WTC11 (cell line): ENCODE data around the gene JOSD1. TPM values are rescaled to one million over a fixed set of nuclear protein-coding genes. Genes with fewer than 3 reads are reported as not detected.

ENCODE experiments used
- ATAC-seq: fragments of 200-7000 bp; cut with Tn5 transposase; 2 replicates; pipeline ENCODE4 v1.10.0; 2021; ENCODE audit warnings: mild to moderate bottlenecking, moderate library complexity
- CTCF ChIA-PET: fragments of 300-600 bp; sonication (Branson Sonifier 250); formaldehyde crosslinking; loops from one replicate; lab custom pipeline; 2021; ENCODE audit warnings: antibody characterized with exemption; lab: Charles Lee
- POLR2A ChIA-PET: fragments of 350-600 bp; sonication (Branson Sonifier 250); formaldehyde crosslinking; loops from one replicate; lab custom pipeline; 2021; ENCODE audit warnings: antibody characterized with exemption; lab: Charles Lee
- DNase-seq: peaks from one replicate; pipeline ENCODE4 v3.0.0; 2021; ENCODE audit warnings: low spot score
- H3K27ac Mint-ChIP-seq: 2 replicates; pipeline ENCODE4 v1.8.0; 2021; ENCODE audit warnings: mixed read lengths
- H3K27me3 Mint-ChIP-seq: 2 replicates; pipeline ENCODE4 v1.8.0; 2021; ENCODE audit warnings: low read depth, mild to moderate bottlenecking, moderate library complexity, mixed read lengths
- H3K36me3 Mint-ChIP-seq: 2 replicates; pipeline ENCODE4 v1.8.0; 2021; ENCODE audit warnings: mixed read lengths
- H3K4me1 Mint-ChIP-seq: 2 replicates; pipeline ENCODE4 v1.8.0; 2022; ENCODE audit warnings: mixed read lengths
- H3K4me3 Mint-ChIP-seq: 2 replicates; pipeline ENCODE4 v1.8.0; 2021; ENCODE audit warnings: mild to moderate bottlenecking, moderate library complexity, mixed read lengths
- H3K9me3 Mint-ChIP-seq: 2 replicates; pipeline ENCODE4 v1.8.0; 2021; ENCODE audit warnings: mixed read lengths
- ATF1 ChIP-seq: sonication (generic); formaldehyde crosslinking; IDR thresholded peaks from 2 replicates; pipeline ENCODE4 v1.8.1; 2023; ENCODE audit warnings: mild to moderate bottlenecking, moderate library complexity, missing genetic modification reagents
- ESRRA ChIP-seq: sonication (generic); formaldehyde crosslinking; IDR thresholded peaks from 2 replicates; pipeline ENCODE4 v1.8.1; 2022; ENCODE audit warnings: mild to moderate bottlenecking, missing genetic modification reagents, borderline replicate concordance
- SMAD4 ChIP-seq: sonication (generic); formaldehyde crosslinking; IDR thresholded peaks from 2 replicates; pipeline ENCODE4 v1.8.0; 2022; ENCODE audit warnings: mild to moderate bottlenecking, missing genetic modification reagents
- SOX15 ChIP-seq: fragments of 250-450 bp; sonication (Bioruptor Pico); IDR thresholded peaks from 2 replicates; pipeline ENCODE4 v1.9.0; 2021; ENCODE audit warnings: mild to moderate bottlenecking
- SP1 ChIP-seq: sonication (generic); formaldehyde crosslinking; conservative IDR thresholded peaks from 2 replicates; pipeline ENCODE4 v1.8.1; 2022; ENCODE audit warnings: missing genetic modification reagents
- TCF7 ChIP-seq: sonication (generic); formaldehyde crosslinking; IDR thresholded peaks from 2 replicates; pipeline ENCODE4 v1.8.0; 2022; ENCODE audit warnings: mild to moderate bottlenecking, low read depth, missing genetic modification reagents, moderate library complexity
- ZNF219 ChIP-seq: sonication (generic); formaldehyde crosslinking; IDR thresholded peaks from 2 replicates; pipeline ENCODE4 v1.8.0; 2023; ENCODE audit warnings: missing genetic modification reagents, mild to moderate bottlenecking, borderline replicate concordance
- ZNF423 ChIP-seq: fragments of 250-450 bp; sonication (Bioruptor Pico); IDR thresholded peaks from 2 replicates; pipeline ENCODE4 v2.1.2; 2022; ENCODE audit warnings: mild to moderate bottlenecking, moderate library complexity
- total RNA-seq: library from RNA; stranded (reverse); gene quantifications from 3 replicates; pipeline ENCODE4 v1.2.3, GENCODE V29; 2021
- TF ChIP-seq, protein P1 (sequence below): sonication (generic); formaldehyde crosslinking; IDR thresholded peaks from 2 replicates; pipeline ENCODE4 v1.8.1; 2023; ENCODE audit warnings: mild to moderate bottlenecking, moderate library complexity, missing genetic modification reagents
- TF ChIP-seq, protein P2 (sequence below): sonication (generic); formaldehyde crosslinking; IDR thresholded peaks from 2 replicates; pipeline ENCODE4 v1.8.0; 2023; ENCODE audit warnings: mild to moderate bottlenecking, missing genetic modification reagents
- TF ChIP-seq, protein P3 (sequence below): fragments of 250-450 bp; sonication (Bioruptor Pico); IDR thresholded peaks from 2 replicates; pipeline ENCODE4 v1.9.0; 2021; ENCODE audit warnings: moderate library complexity, mild to moderate bottlenecking, inconsistent platforms, borderline replicate concordance
- TF ChIP-seq, protein P4 (sequence below): fragments of 250-450 bp; sonication (Bioruptor Pico); IDR thresholded peaks from 2 replicates; pipeline ENCODE4 v1.9.0; 2021; ENCODE audit warnings: mild to moderate bottlenecking

Gene JOSD1
- total RNA-seq, 1 experiment from 2014 or later, result 24.5 TPM

DNA sequence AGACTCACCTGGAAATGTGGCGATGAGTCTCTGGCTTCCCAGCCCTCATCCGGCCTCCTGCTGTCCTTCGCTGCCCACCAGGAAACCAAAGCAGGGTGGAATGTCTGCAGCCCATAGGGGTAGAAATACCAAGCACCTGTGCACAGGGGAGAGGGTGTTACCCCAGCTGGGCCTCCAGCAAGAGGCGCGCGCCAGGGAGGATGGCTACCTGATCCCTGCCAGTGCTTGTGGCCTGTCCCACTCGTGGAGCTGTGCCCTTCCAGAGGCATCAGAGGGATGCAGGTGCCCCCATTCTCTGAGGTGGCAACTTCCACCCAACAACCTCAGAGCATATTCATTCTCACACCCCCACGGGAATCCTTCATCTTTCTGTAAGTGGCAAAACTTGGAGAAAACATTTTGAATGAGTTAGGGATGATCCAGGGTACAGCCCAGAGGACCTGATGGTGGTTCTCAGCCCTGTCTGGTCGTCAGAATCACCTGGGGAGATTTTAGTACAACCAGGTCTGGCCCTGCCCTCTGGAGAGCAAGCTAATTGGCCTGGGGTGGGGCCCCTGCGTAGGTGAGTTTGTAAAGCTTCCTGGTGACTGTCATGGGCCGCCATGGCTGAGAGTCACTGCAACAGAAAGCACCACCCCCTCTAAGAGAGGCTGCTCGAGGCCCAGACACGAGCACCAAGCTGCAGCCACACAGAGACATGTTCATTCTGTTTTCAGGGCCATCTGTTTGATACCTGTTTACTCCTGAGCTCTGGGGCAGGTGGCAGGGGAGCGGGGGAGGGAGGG is 45.1 kb upstream of the JOSD1 start:
- TF ChIP-seq, protein P1, sequence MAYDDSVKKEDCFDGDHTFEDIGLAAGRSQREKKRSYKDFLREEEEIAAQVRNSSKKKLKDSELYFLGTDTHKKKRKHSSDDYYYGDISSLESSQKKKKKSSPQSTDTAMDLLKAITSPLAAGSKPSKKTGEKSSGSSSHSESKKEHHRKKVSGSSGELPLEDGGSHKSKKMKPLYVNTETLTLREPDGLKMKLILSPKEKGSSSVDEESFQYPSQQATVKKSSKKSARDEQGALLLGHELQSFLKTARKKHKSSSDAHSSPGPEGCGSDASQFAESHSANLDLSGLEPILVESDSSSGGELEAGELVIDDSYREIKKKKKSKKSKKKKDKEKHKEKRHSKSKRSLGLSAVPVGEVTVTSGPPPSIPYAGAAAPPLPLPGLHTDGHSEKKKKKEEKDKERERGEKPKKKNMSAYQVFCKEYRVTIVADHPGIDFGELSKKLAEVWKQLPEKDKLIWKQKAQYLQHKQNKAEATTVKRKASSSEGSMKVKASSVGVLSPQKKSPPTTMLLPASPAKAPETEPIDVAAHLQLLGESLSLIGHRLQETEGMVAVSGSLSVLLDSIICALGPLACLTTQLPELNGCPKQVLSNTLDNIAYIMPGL (CRISPR knock-in tag), result no peak
- TF ChIP-seq, protein P2, sequence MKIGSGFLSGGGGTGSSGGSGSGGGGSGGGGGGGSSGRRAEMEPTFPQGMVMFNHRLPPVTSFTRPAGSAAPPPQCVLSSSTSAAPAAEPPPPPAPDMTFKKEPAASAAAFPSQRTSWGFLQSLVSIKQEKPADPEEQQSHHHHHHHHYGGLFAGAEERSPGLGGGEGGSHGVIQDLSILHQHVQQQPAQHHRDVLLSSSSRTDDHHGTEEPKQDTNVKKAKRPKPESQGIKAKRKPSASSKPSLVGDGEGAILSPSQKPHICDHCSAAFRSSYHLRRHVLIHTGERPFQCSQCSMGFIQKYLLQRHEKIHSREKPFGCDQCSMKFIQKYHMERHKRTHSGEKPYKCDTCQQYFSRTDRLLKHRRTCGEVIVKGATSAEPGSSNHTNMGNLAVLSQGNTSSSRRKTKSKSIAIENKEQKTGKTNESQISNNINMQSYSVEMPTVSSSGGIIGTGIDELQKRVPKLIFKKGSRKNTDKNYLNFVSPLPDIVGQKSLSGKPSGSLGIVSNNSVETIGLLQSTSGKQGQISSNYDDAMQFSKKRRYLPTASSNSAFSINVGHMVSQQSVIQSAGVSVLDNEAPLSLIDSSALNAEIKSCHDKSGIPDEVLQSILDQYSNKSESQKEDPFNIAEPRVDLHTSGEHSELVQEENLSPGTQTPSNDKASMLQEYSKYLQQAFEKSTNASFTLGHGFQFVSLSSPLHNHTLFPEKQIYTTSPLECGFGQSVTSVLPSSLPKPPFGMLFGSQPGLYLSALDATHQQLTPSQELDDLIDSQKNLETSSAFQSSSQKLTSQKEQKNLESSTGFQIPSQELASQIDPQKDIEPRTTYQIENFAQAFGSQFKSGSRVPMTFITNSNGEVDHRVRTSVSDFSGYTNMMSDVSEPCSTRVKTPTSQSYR (CRISPR knock-in tag), result no peak
- TF ChIP-seq ATF1 (CRISPR knock-in tag) (no peak), SMAD4 (no peak)
- TF ChIP-seq, protein P3, sequence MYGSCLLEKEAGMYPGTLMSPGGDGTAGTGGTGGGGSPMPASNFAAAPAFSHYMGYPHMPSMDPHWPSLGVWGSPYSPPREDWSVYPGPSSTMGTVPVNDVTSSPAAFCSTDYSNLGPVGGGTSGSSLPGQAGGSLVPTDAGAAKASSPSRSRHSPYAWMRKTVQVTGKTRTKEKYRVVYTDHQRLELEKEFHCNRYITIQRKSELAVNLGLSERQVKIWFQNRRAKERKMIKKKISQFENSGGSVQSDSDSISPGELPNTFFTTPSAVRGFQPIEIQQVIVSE (CRISPR knock-in tag), result no peak
- Mint-ChIP-seq H3K4me3 (no peak overlapping the region), H3K36me3 (peaks cover 23% of the 10 kb centered on the region), H3K27ac (no peak overlapping the region), H3K27me3 (no peaks in the 10 kb centered on the region), H3K4me1 (no peaks in the 10 kb centered on the region), H3K9me3 (no peaks in the 10 kb centered on the region)
- ChIA-PET CTCF (interaction anchor here (0.9 to 4.0 kb wide), 8 partner anchors 12 to 124 kb away, joined by 3 to 20 read pairs (median 5); no protein-coding TSS in a partner anchor), POLR2A (interaction anchor here (1.9 kb wide), 1 partner anchor 12 kb away, joined by 5 read pairs; no protein-coding TSS in a partner anchor)
- DNase-seq (no peak), ATAC-seq (no peak)

DNA sequence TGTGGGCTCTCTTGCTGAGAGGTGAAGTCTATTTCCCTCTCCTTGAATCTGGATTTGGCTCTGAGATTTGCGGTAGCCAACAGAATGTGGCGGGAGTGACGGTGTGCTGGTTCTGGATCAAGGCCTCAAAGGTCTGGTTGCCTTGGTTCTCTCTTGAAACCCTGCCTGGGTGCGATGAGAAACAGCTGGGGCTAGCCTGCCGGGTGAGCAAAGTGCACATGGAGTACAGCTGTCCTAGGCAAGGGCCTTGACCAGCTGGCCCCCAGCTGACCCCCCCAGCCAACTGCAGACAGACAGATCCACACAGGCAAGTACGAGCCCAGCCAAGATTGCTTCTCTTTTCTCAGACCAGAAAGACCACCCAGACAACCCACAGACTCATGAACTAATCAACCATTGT is 44.2 kb upstream of the JOSD1 start:
- no peak for ATAC-seq
- ChIA-PET POLR2A (no interaction called here), CTCF (interaction anchor here (1.0 to 4.0 kb wide), 3 partner anchors 20 to 23 kb away, joined by 3 to 20 read pairs (median 5); no protein-coding TSS in a partner anchor)
- Mint-ChIP-seq H3K27me3 (no peaks in the 10 kb centered on the region), H3K4me3 (no peak overlapping the region), H3K4me1 (no peaks in the 10 kb centered on the region), H3K36me3 (peaks cover 24% of the 10 kb centered on the region), H3K27ac (peak overlapping the region; percentile 53; the same call in 1 of the 2 replicates), H3K9me3 (no peaks in the 10 kb centered on the region)
- DNase-seq, result no peak
- TF ChIP-seq SOX15 (CRISPR knock-in tag) (no peak), SP1 (CRISPR knock-in tag) (no peak), ZNF219 (CRISPR knock-in tag) (no peak), ESRRA (CRISPR knock-in tag) (no peak)
- TF ChIP-seq, protein P4, sequence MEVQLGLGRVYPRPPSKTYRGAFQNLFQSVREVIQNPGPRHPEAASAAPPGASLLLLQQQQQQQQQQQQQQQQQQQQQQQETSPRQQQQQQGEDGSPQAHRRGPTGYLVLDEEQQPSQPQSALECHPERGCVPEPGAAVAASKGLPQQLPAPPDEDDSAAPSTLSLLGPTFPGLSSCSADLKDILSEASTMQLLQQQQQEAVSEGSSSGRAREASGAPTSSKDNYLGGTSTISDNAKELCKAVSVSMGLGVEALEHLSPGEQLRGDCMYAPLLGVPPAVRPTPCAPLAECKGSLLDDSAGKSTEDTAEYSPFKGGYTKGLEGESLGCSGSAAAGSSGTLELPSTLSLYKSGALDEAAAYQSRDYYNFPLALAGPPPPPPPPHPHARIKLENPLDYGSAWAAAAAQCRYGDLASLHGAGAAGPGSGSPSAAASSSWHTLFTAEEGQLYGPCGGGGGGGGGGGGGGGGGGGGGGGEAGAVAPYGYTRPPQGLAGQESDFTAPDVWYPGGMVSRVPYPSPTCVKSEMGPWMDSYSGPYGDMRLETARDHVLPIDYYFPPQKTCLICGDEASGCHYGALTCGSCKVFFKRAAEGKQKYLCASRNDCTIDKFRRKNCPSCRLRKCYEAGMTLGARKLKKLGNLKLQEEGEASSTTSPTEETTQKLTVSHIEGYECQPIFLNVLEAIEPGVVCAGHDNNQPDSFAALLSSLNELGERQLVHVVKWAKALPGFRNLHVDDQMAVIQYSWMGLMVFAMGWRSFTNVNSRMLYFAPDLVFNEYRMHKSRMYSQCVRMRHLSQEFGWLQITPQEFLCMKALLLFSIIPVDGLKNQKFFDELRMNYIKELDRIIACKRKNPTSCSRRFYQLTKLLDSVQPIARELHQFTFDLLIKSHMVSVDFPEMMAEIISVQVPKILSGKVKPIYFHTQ (CRISPR knock-in tag), result no peak

DNA sequence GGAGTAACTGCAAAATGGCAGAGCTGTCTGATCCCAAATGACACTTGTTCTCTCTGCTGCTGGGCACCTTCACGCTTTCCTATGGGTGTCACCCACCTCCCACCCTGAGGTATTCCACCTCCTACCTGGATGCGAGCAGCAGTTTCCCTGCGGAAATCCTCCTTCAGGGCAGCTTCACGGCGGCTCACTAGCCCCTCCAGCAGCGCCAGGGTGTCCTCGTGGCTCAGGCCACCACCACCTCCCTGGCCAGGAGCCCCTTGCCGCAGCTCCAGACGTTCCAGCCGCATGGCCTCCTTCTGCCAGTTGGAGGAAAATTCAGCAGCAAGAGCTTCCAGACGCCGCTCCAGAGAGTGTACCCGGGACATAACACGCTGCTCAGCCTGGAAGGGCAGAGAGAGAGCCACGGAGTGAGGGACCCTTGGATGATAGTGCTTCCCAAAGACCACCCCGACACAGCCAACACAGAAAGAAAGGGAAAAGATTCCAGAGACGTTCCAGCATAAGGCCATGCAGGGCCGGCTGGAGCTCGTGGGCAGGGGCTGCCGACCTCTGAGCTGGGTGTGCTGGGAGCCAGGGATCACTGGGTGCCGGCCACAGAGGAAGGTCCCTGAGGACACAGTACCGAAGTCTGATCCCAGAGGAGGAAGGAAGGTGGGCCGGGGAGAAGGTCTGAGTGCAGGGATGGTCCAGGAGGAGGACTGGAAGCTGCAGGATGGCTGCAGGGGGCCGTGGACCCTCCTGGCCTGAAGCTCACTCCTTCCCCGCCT is 41.6 kb upstream of the JOSD1 start:
- no peak for ATAC-seq
- Mint-ChIP-seq H3K27me3 (no peaks in the 10 kb centered on the region), H3K36me3 (peaks cover 25% of the 10 kb centered on the region), H3K27ac (no peak overlapping the region), H3K4me1 (no peaks in the 10 kb centered on the region), H3K4me3 (no peak overlapping the region), H3K9me3 (no peaks in the 10 kb centered on the region)
- DNase-seq, result no peak
- CTCF ChIA-PET, result interaction anchor here (1.6 to 2.0 kb wide), 3 partner anchors 9 to 27 kb away, joined by 5 to 15 read pairs (median 11); no protein-coding TSS in a partner anchor
- TF ChIP-seq ZNF423 (CRISPR knock-in tag) (no peak), TCF7 (CRISPR knock-in tag) (no peak)
- POLR2A ChIA-PET, result interaction anchor here (1.1 to 1.3 kb wide), 3 partner anchors 9 to 11 kb away, joined by 3 to 4 read pairs (median 3); no protein-coding TSS in a partner anchor
